K562 (cell line): ENCODE data around the gene CYP24A1. TPM values are rescaled to one million over a fixed set of nuclear protein-coding genes. Genes with fewer than 3 reads are reported as not detected.

Experiments used
- ATAC-seq: fragments of 200-7000 bp; cut with Tn5 transposase; 3 replicates; pipeline ENCODE4 v1.9.1; 2020; ENCODE audit warnings: moderate library complexity
- BruUV-seq: library from RNA; stranded (reverse); fragments of 400-500 nt; replicated peaks from 2 replicates; lab custom pipeline; 2021; lab: Mats Ljungman, UMichigan
- CTCF ChIA-PET: fragments of 300-600 bp; formaldehyde crosslinking; extraction: SDS; loops from one replicate; lab custom pipeline; 2021; ENCODE audit warnings: low intra/inter-chr PET ratio; lab: Yijun Ruan, JAX
- POLR2A ChIA-PET: fragments of 300-600, 350-650 bp; sonication (Branson Sonifier 250); formaldehyde crosslinking; extraction: SDS; loops from one replicate; lab custom pipeline; 2021; ENCODE audit warnings: antibody characterized with exemption, inconsistent platforms; lab: Yijun Ruan, JAX
- DNase-seq, 4 experiments: peaks; one replicate each; pipeline versions ENCODE4 v3.0.0 to v3.0.0-alpha.2; 2011 to 2018; ENCODE audit warnings: low spot score in 3 of 4, mixed read lengths in 3 of 4; ENCODE audit errors: extremely low read depth in 1 of 4
- FAIRE-seq: peaks from 2 replicates; lab custom pipeline; 2011; peaks lifted over from hg19 to GRCh38; lab: Jason Lieb, UNC
- H2AFZ ChIP-seq: 2 replicates; pipeline ENCODE4 v1.6.0; 2011; ENCODE audit warnings: low read depth, low read length, control low read depth, inconsistent platforms
- H3K27ac ChIP-seq: fragments of 200-600 bp; 3 replicates; pipeline ENCODE4 v1.8.0; 2011; ENCODE audit warnings: low read depth, mild to moderate bottlenecking, control low read depth, inconsistent platforms, low read length, moderate library complexity, mixed read lengths; ENCODE audit errors: extremely low read depth
- H3K27me3 ChIP-seq, 2 experiments: fragments of 300-600 bp in 1 of 2; 2 replicates in 1 of 2; 3 replicates in 1 of 2; pipeline versions ENCODE4 v1.6.0 to v1.8.0; 2011; ENCODE audit warnings: inconsistent platforms in 2 of 2, low read length in 2 of 2, mild to moderate bottlenecking in 1 of 2, mixed read lengths in 1 of 2, moderate library complexity in 1 of 2; ENCODE audit not compliant: control insufficient read depth in 2 of 2, insufficient read depth in 2 of 2
- H3K36me3 ChIP-seq: fragments of 300-600 bp; 3 replicates; pipeline ENCODE4 v1.8.0; 2011; ENCODE audit warnings: mild to moderate bottlenecking, low read length, inconsistent platforms; ENCODE audit not compliant: control insufficient read depth, insufficient read depth
- H3K4me1 ChIP-seq, 2 experiments: fragments of 200-600 bp in 1 of 2; replicated peaks in 1 of 2; 2 replicates in 1 of 2; 3 replicates in 1 of 2; pipeline versions ENCODE4 v1.5.1 to v1.8.0; 2011; ENCODE audit warnings: inconsistent platforms in 2 of 2, low read length in 2 of 2, mild to moderate bottlenecking in 1 of 2, mixed read lengths in 1 of 2, moderate library complexity in 1 of 2; ENCODE audit not compliant: control insufficient read depth in 2 of 2, insufficient read depth in 2 of 2
- H3K4me2 ChIP-seq: 2 replicates; pipeline ENCODE4 v1.6.1; 2011; ENCODE audit warnings: low read length, control low read depth, inconsistent platforms, mixed read lengths; ENCODE audit not compliant: insufficient read depth
- H3K4me3 ChIP-seq: fragments of 200-600 bp; sonication (generic), shearing (Covaris generic); 2 replicates; pipeline ENCODE4 v1.5.1; 2016; ENCODE audit warnings: control low read depth, inconsistent platforms
- H3K79me2 ChIP-seq: fragments of 200-600 bp; 3 replicates; pipeline ENCODE4 v1.8.0; 2011; ENCODE audit warnings: low read length, inconsistent platforms; ENCODE audit not compliant: control insufficient read depth, insufficient read depth
- H3K9ac ChIP-seq, 2 experiments: 2 replicates each; pipeline versions ENCODE4 v1.6.0 to v1.6.1; 2011; ENCODE audit warnings: low read depth in 2 of 2, low read length in 2 of 2, control low read depth in 1 of 2, inconsistent platforms in 1 of 2, mild to moderate bottlenecking in 1 of 2, mixed read lengths in 1 of 2; ENCODE audit not compliant: insufficient read depth in 1 of 2
- H3K9me1 ChIP-seq: one replicate; pipeline ENCODE4 v1.6.0; 2011; ENCODE audit warnings: inconsistent platforms, mild to moderate bottlenecking, low read length, moderate library complexity; ENCODE audit not compliant: control insufficient read depth, insufficient read depth
- H3K9me3 ChIP-seq: replicated peaks from 2 replicates; pipeline ENCODE4 v1.5.1; 2011; ENCODE audit warnings: low read depth, low read length, inconsistent platforms; ENCODE audit not compliant: control insufficient read depth, insufficient read depth
- H4K20me1 ChIP-seq: replicated peaks from 2 replicates; pipeline ENCODE4 v1.6.1; 2011; ENCODE audit warnings: low read length, inconsistent platforms, mixed read lengths; ENCODE audit not compliant: control insufficient read depth, insufficient read depth
- ZNF780A ChIP-seq: fragments of 250-450 bp; sonication (Bioruptor Pico); IDR thresholded peaks from 2 replicates; pipeline ENCODE4 v1.5.0; 2021; ENCODE audit warnings: mild to moderate bottlenecking
- WGBS: fragments of 100-300 bp; shearing (Covaris generic); methylation state at CpG from one replicate; pipeline ENCODE4 v1.1.6; 2016; ENCODE audit warnings: low coverage, mixed read lengths; ENCODE audit not compliant: insufficient coverage; ENCODE audit errors: missing lambda C conversion rate; 5-methylcytosine and 5-hydroxymethylcytosine counted together
- in situ Hi-C: fragments of 300-500 bp; cut with MboI; formaldehyde crosslinking; loops from 4 replicates; pipeline ENCODE4 v1.15.0; 2018; ENCODE audit warnings: inconsistent platforms, mixed read lengths
- intact Hi-C: fragments of 100-400 bp; cut with micrococcal nuclease; formaldehyde crosslinking; loops from 2 replicates; pipeline ENCODE4 v1.14.2; 2022
- polyA plus RNA-seq, 8 experiments: library from polyadenylated mRNA; depleted of rRNA in 4 of 8; stranded (reverse) in 5 of 8; unstranded in 3 of 8; fragments of >200 nt; fragmentation: Nextera tagmentation in 2 of 8; fragmentation: Illumina TruSeq in 1 of 8; extraction: Ambion mirVana in 2 of 8; extraction: Trizol in 1 of 8; gene quantifications; 2 replicates each; pipeline versions ENCODE4 v1.2.1 to v1.2.3, GENCODE V29; 2011 to 2014; ENCODE audit warnings: inconsistent platforms in 1 of 8, missing spikeins in 1 of 8
- total RNA-seq, 7 experiments: library from RNA; depleted of rRNA in 6 of 7; stranded (reverse); fragments of >200 nt in 6 of 7; fragmentation: Illumina TruSeq in 2 of 7; extraction: Trizol in 2 of 7; gene quantifications; 2 replicates each; pipeline versions ENCODE4 v1.2.1 to v1.2.3, GENCODE V29; 2011 to 2021; ENCODE audit warnings: low replicate concordance in 1 of 7
- TF ChIP-seq, protein P1 (sequence below), 3 experiments: fragments of 200-800 bp in 1 of 3; fragments of 250-450 bp in 1 of 3; fragments of 450-650 bp in 1 of 3; sonication (Bioruptor Pico) in 1 of 3; sonication (Bioruptor generic) in 1 of 3; formaldehyde crosslinking in 1 of 3; IDR thresholded peaks; 2 replicates each; pipeline versions ENCODE4 v1.6.1 to v1.8.0; 2016 to 2022; ENCODE audit warnings: mild to moderate bottlenecking in 2 of 3, missing genetic modification characterization in 2 of 3, missing compliant biosample characterization in 1 of 3, moderate library complexity in 1 of 3

The CYP24A1 gene
- total and polyA plus RNA-seq, 9 of the 15 experiments (the other 6 are each of a cell fraction or from before 2014, with no cell fraction given), result 0.04 TPM; not detected in 8

DNA sequence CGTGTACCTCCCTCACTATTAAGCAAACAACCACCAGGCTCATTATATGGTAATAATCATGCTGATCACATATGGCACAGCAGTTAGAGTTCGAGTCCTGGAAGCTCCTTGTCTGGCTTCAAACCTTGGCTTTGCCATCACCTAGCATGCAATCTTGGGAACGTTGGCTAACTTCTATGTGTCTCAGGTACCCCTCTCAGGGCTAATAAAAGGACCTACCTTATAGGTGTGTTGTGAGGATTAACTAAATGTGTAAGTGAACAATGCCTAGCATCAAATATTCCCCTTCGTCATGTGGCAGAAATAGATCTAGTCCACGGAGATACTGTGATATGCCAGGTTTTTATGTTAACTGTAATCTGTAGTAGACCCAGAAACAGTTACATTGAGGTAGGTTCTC is 10.4 kb downstream of the CYP24A1 start:
- Histone ChIP-seq H3K4me3 (no peak overlapping the region), H3K36me3 (no peaks in the 10 kb centered on the region), H3K9me1 (no peaks in the 10 kb centered on the region), H3K79me2 (no peaks in the 10 kb centered on the region), H3K9me3 (no peaks in the 10 kb centered on the region), H3K4me1 (no peaks in the 10 kb centered on the region), H2AFZ (no peak overlapping the region), H3K27me3 (peaks cover 24 to 45% of the 10 kb centered on the region in 2 experiments), H3K27ac (no peak overlapping the region), H4K20me1 (no peaks in the 10 kb centered on the region), H3K4me2 (no peak overlapping the region), H3K9ac (no peak overlapping the region)
- CTCF ChIA-PET, result no interaction called here
- intact Hi-C loops (no loop called here), in situ Hi-C loops (no loop called here)
- POLR2A ChIA-PET, result interaction anchor here (0.7 to 0.8 kb wide), 2 partner anchors 8 to 554 kb away, joined by 3 read pairs; no protein-coding TSS in a partner anchor
- no peak for FAIRE-seq
- BruUV-seq, result no TSS peak
- no peak for ATAC-seq
- TF ChIP-seq, protein P1, sequence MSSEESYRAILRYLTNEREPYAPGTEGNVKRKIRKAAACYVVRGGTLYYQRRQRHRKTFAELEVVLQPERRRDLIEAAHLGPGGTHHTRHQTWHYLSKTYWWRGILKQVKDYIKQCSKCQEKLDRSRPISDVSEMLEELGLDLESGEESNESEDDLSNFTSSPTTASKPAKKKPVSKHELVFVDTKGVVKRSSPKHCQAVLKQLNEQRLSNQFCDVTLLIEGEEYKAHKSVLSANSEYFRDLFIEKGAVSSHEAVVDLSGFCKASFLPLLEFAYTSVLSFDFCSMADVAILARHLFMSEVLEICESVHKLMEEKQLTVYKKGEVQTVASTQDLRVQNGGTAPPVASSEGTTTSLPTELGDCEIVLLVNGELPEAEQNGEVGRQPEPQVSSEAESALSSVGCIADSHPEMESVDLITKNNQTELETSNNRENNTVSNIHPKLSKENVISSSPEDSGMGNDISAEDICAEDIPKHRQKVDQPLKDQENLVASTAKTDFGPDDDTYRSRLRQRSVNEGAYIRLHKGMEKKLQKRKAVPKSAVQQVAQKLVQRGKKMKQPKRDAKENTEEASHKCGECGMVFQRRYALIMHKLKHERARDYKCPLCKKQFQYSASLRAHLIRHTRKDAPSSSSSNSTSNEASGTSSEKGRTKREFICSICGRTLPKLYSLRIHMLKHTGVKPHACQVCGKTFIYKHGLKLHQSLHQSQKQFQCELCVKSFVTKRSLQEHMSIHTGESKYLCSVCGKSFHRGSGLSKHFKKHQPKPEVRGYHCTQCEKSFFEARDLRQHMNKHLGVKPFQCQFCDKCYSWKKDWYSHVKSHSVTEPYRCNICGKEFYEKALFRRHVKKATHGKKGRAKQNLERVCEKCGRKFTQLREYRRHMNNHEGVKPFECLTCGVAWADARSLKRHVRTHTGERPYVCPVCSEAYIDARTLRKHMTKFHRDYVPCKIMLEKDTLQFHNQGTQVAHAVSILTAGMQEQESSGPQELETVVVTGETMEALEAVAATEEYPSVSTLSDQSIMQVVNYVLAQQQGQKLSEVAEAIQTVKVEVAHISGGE (CRISPR knock-in tag; IDR thresholded peaks at IDR 0.05), result peak in 1 of 3 experiments; percentile 81; a peak in 2 of 6 replicates
- no peak for TF ChIP-seq ZNF780A (CRISPR knock-in tag)
- no peak for DNase-seq
- 0% methylated on average over 5 of the region's 5 CpGs for WGBS
